Body of pancreas (tissue), 4 donors: ENCODE data around the gene SP9. TPM values are rescaled to one million over a fixed set of nuclear protein-coding genes. Genes with fewer than 3 reads are reported as not detected.

Source experiments
- ATAC-seq: fragments of 150-250 bp; one replicate; pipeline ENCODE4 v1.9.1; 2016
- DNase-seq, 4 donors: peaks; one replicate each; pipeline ENCODE4 v3.0.0-alpha.2; 2019
- H3K27ac ChIP-seq, 4 donors: fragments of 200-600 bp; sonication (generic); 1 replicate in 3 of 4; 2 replicates in 1 of 4; pipeline versions ENCODE4 v1.5.1 to v1.6.1; 2016 to 2019; ENCODE audit warnings: mild to moderate bottlenecking in 1 of 4, mixed read lengths in 1 of 4, moderate library complexity in 1 of 4
- H3K27me3 ChIP-seq, 2 donors: fragments of 200-600 bp; sonication (generic); one replicate each; pipeline ENCODE4 v1.6.0; 2016; ENCODE audit warnings: mild to moderate bottlenecking in 1 of 2
- H3K36me3 ChIP-seq, 2 donors: fragments of 200-600 bp; sonication (generic); replicated peaks in 1 of 2; 2 replicates each; pipeline ENCODE4 v1.5.1; 2016; ENCODE audit warnings: low read depth in 2 of 2; ENCODE audit not compliant: insufficient read depth in 1 of 2
- H3K4me1 ChIP-seq: fragments of 200-600 bp; sonication (generic); one replicate; pipeline ENCODE4 v1.6.0; 2016
- H3K4me3 ChIP-seq, 2 donors: fragments of 200-600 bp; sonication (generic); 1 replicate in 1 of 2; 2 replicates in 1 of 2; pipeline ENCODE4 v1.5.1; 2016 to 2019
- H3K9me3 ChIP-seq, 3 donors: fragments of 200-600 bp; sonication (generic); 1 replicate in 2 of 3; 2 replicates in 1 of 3; pipeline ENCODE4 v1.5.1; 2016
- POLR2A ChIP-seq, 3 donors: fragments of 450-650 bp; IDR thresholded peaks; one replicate each; pipeline ENCODE4 v1.6.1; 2016; ENCODE audit warnings: antibody characterized with exemption in 3 of 3, mild to moderate bottlenecking in 2 of 3
- WGBS, 2 donors: methylation state at CpG; one replicate each; pipeline ENCODE4 v1.1.5; 2017; 5-methylcytosine and 5-hydroxymethylcytosine counted together
- intact Hi-C: fragments of 100-400 bp; cut with DNase I; formaldehyde crosslinking; loops from one replicate; pipeline ENCODE4 v1.15.1; 2023
- total RNA-seq, 2 donors: library from RNA; depleted of rRNA; stranded (reverse); fragments of >200 nt; gene quantifications; one replicate each; pipeline ENCODE4 v1.1.0, GENCODE V29; 2016
- TF ChIP-seq, protein P1 (sequence below), 7 experiments: fragments of 450-650 bp in 4 of 7; fragments of 200-600 bp in 3 of 7; sonication (generic) in 3 of 7; IDR thresholded peaks; one replicate each; pipeline ENCODE4 v1.5.1; 2016 to 2019; ENCODE audit warnings: antibody characterized with exemption in 7 of 7

Gene SP9
- total RNA-seq, 2 donors from 2014 or later = not detected

DNA sequence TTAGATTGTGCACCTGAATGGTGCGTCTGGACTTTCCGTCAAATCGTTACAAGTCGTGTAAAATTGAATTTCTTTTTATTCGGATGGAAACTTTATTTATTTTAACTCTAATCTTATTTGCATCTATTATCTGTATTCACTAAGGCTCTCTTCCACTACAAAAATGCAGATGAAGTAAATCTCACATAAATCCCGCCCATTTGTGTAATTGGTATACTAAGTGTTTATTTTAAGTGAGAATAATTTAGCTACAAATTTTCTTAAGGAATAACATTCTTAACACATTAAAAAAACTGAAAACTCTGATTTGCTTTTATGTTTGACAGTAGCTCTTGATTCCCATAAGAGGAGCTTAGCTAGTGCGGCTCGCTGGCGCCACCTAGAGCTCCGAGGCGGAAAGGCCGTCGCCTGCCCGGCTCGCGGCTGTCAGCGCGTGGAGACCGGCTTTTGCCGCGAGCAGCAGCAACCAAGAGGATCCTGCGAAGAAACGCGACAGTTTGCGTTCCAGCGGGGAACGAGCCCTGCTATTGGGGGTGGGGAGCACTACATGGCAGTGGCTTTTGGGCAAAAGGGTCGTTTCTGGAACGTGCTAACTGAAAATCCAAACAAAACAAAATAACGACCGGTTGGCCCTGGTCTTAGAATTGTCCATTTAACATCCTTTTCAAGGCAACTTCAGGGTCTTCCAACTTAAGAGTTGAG is 6.7 kb downstream of the SP9 start:
- Histone ChIP-seq H3K9me3 (no peaks in the 10 kb centered on the region), H3K4me1 (peaks cover 46% of the 10 kb centered on the region), H3K27me3 (peaks cover 7 to 67% of the 10 kb centered on the region in 2 donors), H3K4me3 (no peak overlapping the region), H3K27ac (no peak overlapping the region), H3K36me3 (no peaks in the 10 kb centered on the region)
- DNase-seq = peak; percentile 84 to 89 (median 88)
- WGBS, 2 donors = 1 to 3% methylated on average over 31 of the region's 31 CpGs
- intact Hi-C loops = loop anchor here (10.0 kb wide), 3 partner anchors 187 to 937 kb away; no protein-coding TSS in a partner anchor
- peak; percentile 75 for ATAC-seq
- TF ChIP-seq POLR2A (IDR thresholded peaks at IDR 0.05) = no peak
- TF ChIP-seq, protein P1, sequence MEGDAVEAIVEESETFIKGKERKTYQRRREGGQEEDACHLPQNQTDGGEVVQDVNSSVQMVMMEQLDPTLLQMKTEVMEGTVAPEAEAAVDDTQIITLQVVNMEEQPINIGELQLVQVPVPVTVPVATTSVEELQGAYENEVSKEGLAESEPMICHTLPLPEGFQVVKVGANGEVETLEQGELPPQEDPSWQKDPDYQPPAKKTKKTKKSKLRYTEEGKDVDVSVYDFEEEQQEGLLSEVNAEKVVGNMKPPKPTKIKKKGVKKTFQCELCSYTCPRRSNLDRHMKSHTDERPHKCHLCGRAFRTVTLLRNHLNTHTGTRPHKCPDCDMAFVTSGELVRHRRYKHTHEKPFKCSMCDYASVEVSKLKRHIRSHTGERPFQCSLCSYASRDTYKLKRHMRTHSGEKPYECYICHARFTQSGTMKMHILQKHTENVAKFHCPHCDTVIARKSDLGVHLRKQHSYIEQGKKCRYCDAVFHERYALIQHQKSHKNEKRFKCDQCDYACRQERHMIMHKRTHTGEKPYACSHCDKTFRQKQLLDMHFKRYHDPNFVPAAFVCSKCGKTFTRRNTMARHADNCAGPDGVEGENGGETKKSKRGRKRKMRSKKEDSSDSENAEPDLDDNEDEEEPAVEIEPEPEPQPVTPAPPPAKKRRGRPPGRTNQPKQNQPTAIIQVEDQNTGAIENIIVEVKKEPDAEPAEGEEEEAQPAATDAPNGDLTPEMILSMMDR (IDR thresholded peaks at IDR 0.05) = peak; percentile 90 to 99 (median 96)

GRCh38 chr2:174341995-174342685 is 7.4 kb downstream of the SP9 start:
- no peaks in the 10 kb centered on the region for H3K9me3 ChIP-seq
- no peak for TF ChIP-seq POLR2A (IDR thresholded peaks at IDR 0.05)
- TF ChIP-seq, protein P1 (IDR thresholded peaks at IDR 0.05) = no peak
- no peak for ATAC-seq
- H3K4me1 ChIP-seq = peaks cover 39% of the 10 kb centered on the region
- no peak overlapping the region for H3K4me3 ChIP-seq
- DNase-seq = no peak
- 7 to 10% methylated on average over 30 to 45 of the region's 52 CpGs for WGBS, 2 donors
- H3K27me3 ChIP-seq = peaks cover 7 to 60% of the 10 kb centered on the region in 2 donors
- no peak overlapping the region for H3K27ac ChIP-seq
- intact Hi-C loops = loop anchor here (10.0 kb wide), 3 partner anchors 187 to 937 kb away; no protein-coding TSS in a partner anchor
- H3K36me3 ChIP-seq = no peaks in the 10 kb centered on the region

- H3K4me3 ChIP-seq = no peak overlapping the region
- 16 to 18% methylated on average over 24 to 29 of the region's 29 CpGs for WGBS, 2 donors
- no peak for DNase-seq
Observed at GRCh38 chr2:174342686-174343342, 8.1 kb downstream of the SP9 start.

DNA sequence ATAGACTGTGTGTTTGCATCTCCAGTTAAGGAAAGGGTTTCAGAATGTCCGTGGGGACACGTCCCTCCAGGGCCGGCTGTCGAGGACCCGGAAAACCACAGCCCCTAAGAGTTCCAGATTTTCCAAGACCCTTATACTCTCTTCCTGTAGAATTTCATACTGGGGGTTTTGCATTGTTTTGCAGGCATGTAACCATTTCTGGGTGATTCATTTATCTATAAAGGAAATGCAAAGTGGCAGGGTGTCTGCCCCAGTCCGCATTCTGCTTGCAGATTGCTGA is 8.5 kb downstream of the SP9 start:
- H3K36me3 ChIP-seq = no peaks in the 10 kb centered on the region
- no peak for ATAC-seq
- intact Hi-C loops = loop anchor here (10.0 kb wide), 3 partner anchors 188 to 938 kb away; no protein-coding TSS in a partner anchor
- peaks cover 7 to 48% of the 10 kb centered on the region in 2 donors for H3K27me3 ChIP-seq
- peaks cover 34% of the 10 kb centered on the region for H3K4me1 ChIP-seq
- 16 to 27% methylated on average over 6 of the region's 6 CpGs for WGBS, 2 donors
- H3K9me3 ChIP-seq = no peaks in the 10 kb centered on the region
- TF ChIP-seq POLR2A (IDR thresholded peaks at IDR 0.05) = no peak
- TF ChIP-seq, protein P1 (IDR thresholded peaks at IDR 0.05) = no peak
- H3K27ac ChIP-seq = no peak overlapping the region
- no peak for DNase-seq
- H3K4me3 ChIP-seq = no peak overlapping the region

More at GRCh38 chr2:174342686-174343342, 8.1 kb downstream of the SP9 start:
- H3K36me3 ChIP-seq = no peaks in the 10 kb centered on the region
- H3K4me1 ChIP-seq = peaks cover 34% of the 10 kb centered on the region
- H3K27me3 ChIP-seq = peaks cover 7 to 53% of the 10 kb centered on the region in 2 donors
- H3K27ac ChIP-seq = no peak overlapping the region
- ATAC-seq = no peak
- intact Hi-C loops = loop anchor here (10.0 kb wide), 3 partner anchors 188 to 938 kb away; no protein-coding TSS in a partner anchor
- H3K9me3 ChIP-seq = no peaks in the 10 kb centered on the region
- no peak for TF ChIP-seq POLR2A (IDR thresholded peaks at IDR 0.05)
- TF ChIP-seq, protein P1 (IDR thresholded peaks at IDR 0.05) = no peak
